Mesendoderm (in vitro differentiated cells): ENCODE results near the gene RNASEL.

Source experiments
- DNase-seq: peaks from one replicate; pipeline ENCODE4 v3.0.0; 2013
- H2AK5ac ChIP-seq: 2 replicates; pipeline ENCODE4 v1.6.1; 2013; ENCODE audit warnings: low read length, inconsistent platforms
- H2BK120ac ChIP-seq: 2 replicates; pipeline ENCODE4 v1.6.1; 2013; ENCODE audit warnings: low read depth, mild to moderate bottlenecking, low read length, moderate library complexity, mixed read lengths
- H2BK15ac ChIP-seq: replicated peaks from 2 replicates; pipeline ENCODE4 v1.6.1; 2013; ENCODE audit warnings: low read depth, mild to moderate bottlenecking, moderate library complexity
- H2BK5ac ChIP-seq: 2 replicates; pipeline ENCODE4 v1.6.1; 2013; ENCODE audit warnings: low read length, inconsistent platforms
- H3K18ac ChIP-seq: 2 replicates; pipeline ENCODE4 v1.6.1; 2013; ENCODE audit warnings: mild to moderate bottlenecking, low read length, mixed read lengths
- H3K23ac ChIP-seq: one replicate; pipeline ENCODE4 v1.6.1; 2013; ENCODE audit warnings: low read length
- H3K27ac ChIP-seq: 2 replicates; pipeline ENCODE4 v1.5.1; 2013; ENCODE audit warnings: low read depth, mild to moderate bottlenecking, inconsistent platforms, low read length, moderate library complexity
- H3K27me3 ChIP-seq: 2 replicates; pipeline ENCODE4 v1.6.1; 2013; ENCODE audit warnings: low read length, control low read depth, mild to moderate bottlenecking, inconsistent platforms; ENCODE audit not compliant: insufficient read depth, poor library complexity
- H3K36me3 ChIP-seq: 2 replicates; pipeline ENCODE4 v1.6.1; 2013; ENCODE audit warnings: low read length, inconsistent platforms; ENCODE audit not compliant: control insufficient read depth, insufficient read depth
- H3K4ac ChIP-seq: one replicate; pipeline ENCODE4 v1.6.1; 2013; ENCODE audit warnings: low read depth, mild to moderate bottlenecking, low read length, moderate library complexity
- H3K4me1 ChIP-seq: 2 replicates; pipeline ENCODE4 v1.6.1; 2013; ENCODE audit warnings: low read depth, low read length, inconsistent platforms; ENCODE audit not compliant: control insufficient read depth
- H3K4me2 ChIP-seq: 2 replicates; pipeline ENCODE4 v1.6.1; 2013; ENCODE audit warnings: low read length
- H3K4me3 ChIP-seq: 2 replicates; pipeline ENCODE4 v1.5.1; 2013; ENCODE audit warnings: mild to moderate bottlenecking, low read length
- H3K56ac ChIP-seq: one replicate; pipeline ENCODE4 v1.6.1; 2013; ENCODE audit warnings: low read length
- H3K79me1 ChIP-seq: 2 replicates; pipeline ENCODE4 v1.6.1; 2013; ENCODE audit warnings: low read length, inconsistent platforms
- H3K79me2 ChIP-seq: 2 replicates; pipeline ENCODE4 v1.6.1; 2013; ENCODE audit warnings: mild to moderate bottlenecking, low read length; ENCODE audit not compliant: control insufficient read depth, insufficient read depth
- H3K9ac ChIP-seq: 2 replicates; pipeline ENCODE4 v1.6.1; 2013; ENCODE audit warnings: low read length, inconsistent platforms
- H4K5ac ChIP-seq: one replicate; pipeline ENCODE4 v1.6.1; 2013; ENCODE audit warnings: low read length
- H4K8ac ChIP-seq: one replicate; pipeline ENCODE4 v1.6.1; 2013; ENCODE audit warnings: low read depth, mild to moderate bottlenecking, control low read depth, low read length, moderate library complexity
- WGBS: extraction: QIAGEN DNeasy Blood & Tissue Kit; methylation state at CpG from one replicate; pipeline ENCODE4 v1.1.7; 2013; ENCODE audit warnings: low lambda C conversion rate, missing lambda C conversion rate; ENCODE audit not compliant: insufficient coverage; ENCODE audit errors: extremely low coverage; 5-methylcytosine and 5-hydroxymethylcytosine counted together

The RNASEL gene

DNA sequence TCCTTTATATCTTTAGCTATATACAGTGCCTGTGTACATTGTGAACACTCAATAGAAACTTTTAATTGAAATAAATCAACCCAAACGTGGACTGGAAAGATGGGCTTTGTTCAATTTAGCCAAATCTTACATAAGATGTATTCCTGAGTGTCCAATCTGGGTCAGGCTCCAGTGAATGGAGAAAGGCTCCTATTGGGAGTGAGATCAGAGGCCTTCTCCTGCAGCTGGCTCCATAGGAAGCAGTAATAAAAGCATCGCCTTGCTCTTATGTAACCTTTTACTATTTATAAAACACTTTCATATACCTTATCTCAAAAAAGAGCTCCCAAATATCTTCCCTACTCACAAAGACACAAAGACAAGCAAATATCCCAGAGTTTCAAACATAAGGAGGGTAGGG is 40.0 kb upstream of the RNASEL start:
- H2AK5ac ChIP-seq, result no peak overlapping the region
- H3K9ac ChIP-seq, result no peak overlapping the region
- peak overlapping the region; percentile 50 for H3K4ac ChIP-seq
- no peaks in the 10 kb centered on the region for H3K36me3 ChIP-seq
- peaks cover 5% of the 10 kb centered on the region for H3K4me1 ChIP-seq
- no peaks in the 10 kb centered on the region for H3K27me3 ChIP-seq
- no peak overlapping the region for H2BK15ac ChIP-seq
- H2BK120ac ChIP-seq, result no peak overlapping the region
- H3K4me2 ChIP-seq, result no peak overlapping the region
- H2BK5ac ChIP-seq, result no peak overlapping the region
- no peaks in the 10 kb centered on the region for H3K79me2 ChIP-seq
- no peak overlapping the region for H4K8ac ChIP-seq
- no CpG with 5 or more reads among the region's 2 CpGs for WGBS
- no peak for DNase-seq
- H3K79me1 ChIP-seq, result no peaks in the 10 kb centered on the region
- no peak overlapping the region for H3K27ac ChIP-seq
- H4K5ac ChIP-seq, result no peak overlapping the region
- H3K56ac ChIP-seq, result peak overlapping the region; percentile 28
- H3K4me3 ChIP-seq, result no peak overlapping the region
- no peak overlapping the region for H3K23ac ChIP-seq
- H3K18ac ChIP-seq, result no peak overlapping the region

DNA sequence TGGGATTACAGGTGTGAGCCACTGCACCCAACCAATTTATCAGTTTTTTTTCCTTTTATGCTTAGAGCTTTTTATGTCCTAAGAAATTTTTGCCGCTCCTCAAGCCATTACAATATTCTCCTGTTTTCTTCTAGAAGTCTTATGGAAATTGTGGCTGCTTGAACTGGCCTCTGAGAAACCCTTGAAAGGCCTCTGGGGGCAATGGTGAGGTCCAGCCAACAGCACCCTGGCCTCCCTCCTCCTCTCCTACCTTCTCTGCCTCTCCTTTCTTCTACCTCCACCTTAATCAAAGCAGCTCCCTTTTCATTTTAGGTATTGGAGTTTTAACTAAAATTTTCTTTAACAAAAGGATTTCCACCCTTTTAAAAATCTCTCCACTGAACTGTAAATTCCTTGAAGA is 39.6 kb upstream of the RNASEL start:
- no peak overlapping the region for H3K23ac ChIP-seq
- no peak for DNase-seq
- no peak overlapping the region for H2BK120ac ChIP-seq

DNA sequence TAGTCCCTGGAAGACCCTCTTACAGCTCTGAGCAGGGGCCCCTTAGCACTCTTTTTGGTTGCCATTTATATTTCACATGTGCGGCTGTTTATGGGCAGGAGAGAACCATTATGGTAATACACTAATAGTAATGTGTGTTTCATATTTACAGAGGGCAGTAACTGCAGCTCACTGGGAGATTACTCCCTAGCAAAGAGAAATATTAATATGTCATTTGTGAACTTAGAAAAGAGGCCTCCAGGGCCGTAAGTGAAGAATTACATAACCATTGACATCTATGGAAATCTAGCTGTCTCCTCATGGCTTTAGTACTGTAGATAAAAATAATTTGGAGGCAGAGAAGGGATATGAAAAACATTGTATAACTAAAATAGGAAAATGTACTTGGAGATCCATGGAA is 38.6 kb upstream of the RNASEL start:
- Histone ChIP-seq H3K4ac (no peak overlapping the region), H3K79me1 (no peaks in the 10 kb centered on the region), H2BK15ac (no peak overlapping the region), H3K18ac (no peak overlapping the region), H4K5ac (no peak overlapping the region), H2AK5ac (no peak overlapping the region), H3K23ac (no peak overlapping the region), H4K8ac (no peak overlapping the region), H3K4me1 (peaks cover 5% of the 10 kb centered on the region), H2BK120ac (no peak overlapping the region), H3K79me2 (no peaks in the 10 kb centered on the region), H3K27ac (no peak overlapping the region), H3K9ac (no peak overlapping the region), H3K36me3 (no peaks in the 10 kb centered on the region), H3K56ac (no peak overlapping the region), H2BK5ac (no peak overlapping the region), H3K4me3 (no peak overlapping the region), H3K4me2 (no peak overlapping the region), H3K27me3 (no peaks in the 10 kb centered on the region)
- no peak for DNase-seq
- no CpG with 5 or more reads among the region's 2 CpGs for WGBS

More for the DNA sequence above, 39.6 kb upstream of the RNASEL start:
- H3K79me2 ChIP-seq, result no peaks in the 10 kb centered on the region
- peaks cover 5% of the 10 kb centered on the region for H3K4me1 ChIP-seq
- H3K9ac ChIP-seq, result no peak overlapping the region
- no CpG with 5 or more reads among the region's 1 CpG for WGBS
- H2BK15ac ChIP-seq, result no peak overlapping the region
- H3K4ac ChIP-seq, result no peak overlapping the region
- H3K18ac ChIP-seq, result no peak overlapping the region
- H3K56ac ChIP-seq, result no peak overlapping the region
- H3K4me2 ChIP-seq, result no peak overlapping the region
- H2BK5ac ChIP-seq, result no peak overlapping the region
- no peak overlapping the region for H2AK5ac ChIP-seq
- H4K5ac ChIP-seq, result no peak overlapping the region
- H3K36me3 ChIP-seq, result no peaks in the 10 kb centered on the region
- H3K27me3 ChIP-seq, result no peaks in the 10 kb centered on the region
- H3K27ac ChIP-seq, result no peak overlapping the region
- H3K4me3 ChIP-seq, result no peak overlapping the region
- H4K8ac ChIP-seq, result no peak overlapping the region
- no peaks in the 10 kb centered on the region for H3K79me1 ChIP-seq

DNA sequence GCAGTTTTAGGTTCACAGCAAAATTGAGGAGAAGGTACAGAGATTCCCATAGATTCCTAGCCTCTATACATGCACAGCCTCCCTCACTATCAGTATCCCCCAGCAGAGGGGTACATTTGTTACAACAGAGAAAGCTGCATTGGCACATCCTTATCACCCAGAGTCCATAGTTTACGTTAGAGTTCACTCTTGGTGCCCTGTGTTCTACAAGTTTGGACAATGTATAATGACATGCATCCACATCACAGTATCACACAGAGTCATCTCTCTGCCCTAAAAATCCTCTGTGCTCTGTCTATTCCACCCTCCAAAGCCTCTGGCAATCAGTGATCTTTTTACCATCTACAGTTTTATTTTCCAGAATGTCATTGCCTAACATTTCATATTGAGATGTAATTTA is 37.5 kb upstream of the RNASEL start:
- no peak overlapping the region for H3K18ac ChIP-seq

DNA sequence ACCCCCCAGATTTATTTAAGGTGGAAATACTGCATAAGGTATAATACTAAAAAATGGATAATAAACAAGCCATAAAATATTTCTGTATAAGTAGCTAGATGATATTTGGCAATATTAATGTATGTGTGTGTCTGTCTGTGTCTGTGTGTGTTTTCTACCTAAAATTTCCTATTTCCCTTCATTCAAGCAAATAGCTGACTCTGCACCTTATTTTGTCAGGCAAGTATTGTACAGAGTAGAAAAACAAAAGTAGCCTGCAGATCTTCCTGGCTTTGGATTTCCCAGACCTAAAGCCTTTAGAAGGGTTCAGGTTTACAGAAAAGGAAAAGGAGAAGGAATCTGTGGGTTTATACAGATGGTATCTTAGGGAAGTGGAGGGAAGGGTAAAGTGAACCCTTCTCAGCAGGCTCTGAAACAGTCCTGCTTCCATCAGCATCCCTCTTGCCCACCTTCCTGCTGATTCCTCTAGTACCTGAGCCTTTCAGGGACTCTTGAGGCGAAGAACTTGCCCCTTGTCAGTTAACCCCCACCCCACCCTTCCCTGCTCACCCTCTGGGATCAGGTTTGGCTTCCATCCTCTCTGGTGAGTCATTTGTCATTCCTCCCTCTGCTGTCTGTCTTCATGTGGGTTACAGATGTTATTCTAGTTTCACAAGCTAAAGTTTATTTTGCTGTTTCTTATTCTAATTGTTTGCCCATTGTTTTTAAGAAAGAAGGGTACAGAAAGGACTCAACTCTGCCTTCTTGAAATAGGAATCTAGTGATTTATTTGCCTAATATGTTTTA is 36.9 kb upstream of the RNASEL start:
- Histone ChIP-seq H2AK5ac (no peak overlapping the region), H3K79me1 (no peaks in the 10 kb centered on the region), H3K27ac (no peak overlapping the region), H3K4me2 (no peak overlapping the region), H3K27me3 (no peaks in the 10 kb centered on the region), H3K23ac (no peak overlapping the region), H2BK5ac (no peak overlapping the region), H3K9ac (no peak overlapping the region), H4K8ac (no peak overlapping the region), H3K4me3 (no peak overlapping the region), H4K5ac (no peak overlapping the region), H2BK15ac (no peak overlapping the region), H3K56ac (peak overlapping the region; percentile 12), H3K4me1 (peaks cover 4% of the 10 kb centered on the region), H3K18ac (peak overlapping the region; percentile 29), H3K36me3 (no peaks in the 10 kb centered on the region), H3K79me2 (no peaks in the 10 kb centered on the region), H3K4ac (no peak overlapping the region), H2BK120ac (no peak overlapping the region)
- WGBS, result no CpG with 5 or more reads among the region's 1 CpG
- peak; percentile 57 for DNase-seq

More for the DNA sequence above, 37.5 kb upstream of the RNASEL start:
- Histone ChIP-seq H3K56ac (no peak overlapping the region), H3K27me3 (no peaks in the 10 kb centered on the region), H3K27ac (no peak overlapping the region), H3K79me1 (no peaks in the 10 kb centered on the region), H3K4me2 (no peak overlapping the region), H3K9ac (no peak overlapping the region), H2BK15ac (no peak overlapping the region), H2BK120ac (no peak overlapping the region), H2BK5ac (no peak overlapping the region), H3K36me3 (no peaks in the 10 kb centered on the region), H3K4me1 (peaks cover 5% of the 10 kb centered on the region), H2AK5ac (no peak overlapping the region), H3K4me3 (no peak overlapping the region), H3K79me2 (no peaks in the 10 kb centered on the region), H4K5ac (no peak overlapping the region), H4K8ac (no peak overlapping the region), H3K4ac (no peak overlapping the region), H3K23ac (no peak overlapping the region)
- no peak for DNase-seq
- no CpG with 5 or more reads among the region's 1 CpG for WGBS

DNA sequence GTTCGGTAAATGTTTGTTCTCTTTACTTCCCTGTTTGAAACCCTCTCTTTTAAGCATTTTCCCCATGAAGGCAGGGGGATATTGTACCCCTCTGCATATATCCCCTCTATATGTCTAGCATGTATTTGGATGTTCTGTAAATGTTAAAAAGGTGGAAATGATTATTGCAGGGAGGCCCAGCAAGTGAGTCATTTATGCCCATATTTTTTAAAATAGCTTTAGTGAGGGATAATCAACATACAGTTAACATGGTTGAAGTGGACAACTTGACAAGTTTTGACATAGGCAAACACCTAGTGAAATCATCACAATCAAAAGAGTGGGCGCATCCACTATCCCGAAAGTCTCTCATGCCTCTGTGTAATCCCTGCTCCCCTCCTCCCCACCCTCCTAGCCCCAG is 36.0 kb upstream of the RNASEL start:
- no peak overlapping the region for H3K4me3 ChIP-seq
- no peaks in the 10 kb centered on the region for H3K4me1 ChIP-seq
- H3K18ac ChIP-seq, result no peak overlapping the region
- H3K36me3 ChIP-seq, result no peaks in the 10 kb centered on the region
- H3K56ac ChIP-seq, result no peak overlapping the region
- H2BK120ac ChIP-seq, result no peak overlapping the region
- no peaks in the 10 kb centered on the region for H3K79me1 ChIP-seq
- H2AK5ac ChIP-seq, result no peak overlapping the region
- no peak overlapping the region for H2BK5ac ChIP-seq
- no peaks in the 10 kb centered on the region for H3K79me2 ChIP-seq
- H3K27me3 ChIP-seq, result no peaks in the 10 kb centered on the region
- H4K8ac ChIP-seq, result no peak overlapping the region
- H2BK15ac ChIP-seq, result no peak overlapping the region
- no peak overlapping the region for H3K23ac ChIP-seq
- DNase-seq, result no peak
- H3K9ac ChIP-seq, result no peak overlapping the region
- H4K5ac ChIP-seq, result no peak overlapping the region
- H3K4ac ChIP-seq, result no peak overlapping the region
- no peak overlapping the region for H3K27ac ChIP-seq
- no peak overlapping the region for H3K4me2 ChIP-seq
- 100% methylated on average over 1 of the region's 3 CpGs for whole genome bisulfite sequencing
